Transverse colon (tissue), 4 donors: ENCODE data around the gene LDLRAD4. TPM values are rescaled to one million over a fixed set of nuclear protein-coding genes. Genes with fewer than 3 reads are reported as not detected.

ENCODE experiments used
- DNase-seq: peaks from one replicate; pipeline ENCODE4 v3.0.0-alpha.2; 2019
- H3K27ac ChIP-seq, 4 donors: fragments of 200-600 bp; sonication (generic); 2 replicates each; pipeline ENCODE4 v1.5.1; 2016 to 2018; ENCODE audit warnings: inconsistent platforms in 4 of 4
- H3K27me3 ChIP-seq: fragments of 200-600 bp; sonication (generic); 2 replicates; pipeline ENCODE4 v1.5.1; 2017; ENCODE audit warnings: inconsistent platforms
- H3K36me3 ChIP-seq, 4 donors: fragments of 200-600 bp; sonication (generic); 2 replicates each; pipeline ENCODE4 v1.5.1; 2017 to 2019; ENCODE audit warnings: inconsistent platforms in 4 of 4
- H3K4me1 ChIP-seq, 4 donors: fragments of 200-600 bp; sonication (generic); 2 replicates each; pipeline ENCODE4 v1.5.1; 2017 to 2020; ENCODE audit warnings: inconsistent platforms in 4 of 4
- H3K4me3 ChIP-seq, 4 donors: fragments of 200-600 bp; sonication (generic); 1 replicate in 1 of 4; 2 replicates in 3 of 4; pipeline versions ENCODE4 v1.5.1 to v1.6.1; 2017 to 2019; ENCODE audit warnings: inconsistent platforms in 4 of 4
- H3K9me3 ChIP-seq, 2 donors: fragments of 200-600 bp; sonication (generic); 2 replicates each; pipeline ENCODE4 v1.5.1; 2017 to 2019; ENCODE audit warnings: inconsistent platforms in 2 of 2
- EP300 ChIP-seq: sonication (generic); formaldehyde crosslinking; IDR thresholded peaks from one replicate; pipeline ENCODE4 v1.6.1; 2017; ENCODE audit warnings: antibody characterized with exemption, low read depth
- POLR2A ChIP-seq: fragments of 450-650 bp; IDR thresholded peaks from one replicate; pipeline ENCODE4 v1.6.1; 2016; ENCODE audit warnings: antibody characterized with exemption, mild to moderate bottlenecking, moderate library complexity
- POLR2AphosphoS5 ChIP-seq, 3 donors: sonication (generic); formaldehyde crosslinking; IDR thresholded peaks; one replicate each; pipeline ENCODE4 v1.6.1; 2016; ENCODE audit warnings: antibody characterized with exemption in 3 of 3
- WGBS, 2 donors: methylation state at CpG; one replicate each; pipeline ENCODE4 v1.1.5; 2018; ENCODE audit warnings: low coverage in 1 of 2; 5-methylcytosine and 5-hydroxymethylcytosine counted together
- in situ Hi-C, 4 donors: fragments of 200-750 bp; cut with MboI; loops; one replicate each; pipeline versions ENCODE4 v1.15.0 to v1.15.1; 2017; ENCODE audit warnings: low sequenced_read_pairs in 3 of 4, low pct_ligation_motif_present in 1 of 4, low pct_unique_long_range_greater_than_20kb in 1 of 4
- intact Hi-C: fragments of 100-400 bp; cut with DNase I; formaldehyde crosslinking; loops from one replicate; pipeline ENCODE4 v1.15.1; 2023; ENCODE audit warnings: low total_unique reads
- total RNA-seq, 4 donors: library from RNA; depleted of rRNA; stranded (reverse); fragments of >200 nt; gene quantifications; one replicate each; pipeline ENCODE4 v1.1.0, GENCODE V29; 2016
- TF ChIP-seq, protein P1 (sequence below), 5 experiments: fragments of 200-600 bp in 3 of 5; fragments of 450-650 bp in 2 of 5; sonication (generic) in 3 of 5; IDR thresholded peaks; 1 replicate in 2 of 5; 2 replicates in 3 of 5; pipeline ENCODE4 v1.5.1; 2016 to 2017; ENCODE audit warnings: antibody characterized with exemption in 5 of 5, inconsistent platforms in 3 of 5, mild to moderate bottlenecking in 2 of 5, moderate library complexity in 1 of 5

LDLRAD4 gene
- total RNA-seq, 4 donors from 2014 or later: 34.8 to 277 (median 60.6) TPM

DNA sequence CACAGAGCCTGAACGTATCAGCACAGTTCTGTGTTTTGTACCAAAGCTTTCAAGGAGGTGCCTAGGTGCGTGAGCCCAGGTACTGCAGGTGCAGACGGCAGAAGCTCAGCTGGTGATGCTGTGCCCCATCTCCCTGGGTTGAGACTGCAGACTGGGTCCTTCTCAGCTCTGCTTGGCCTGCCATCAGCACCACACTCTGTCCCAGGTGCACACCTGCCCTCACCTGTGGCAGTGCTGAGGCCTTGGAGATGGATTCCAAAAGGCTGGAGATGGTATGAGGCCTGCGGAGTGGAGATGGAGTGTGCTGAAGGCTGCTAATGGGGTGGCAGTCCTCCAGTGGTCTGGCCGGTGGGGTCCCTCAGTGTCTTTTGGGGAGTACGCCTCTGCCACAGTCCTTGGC lies 9.3 kb downstream of the LDLRAD4 start:
- DNase-seq: no peak
- in situ Hi-C loops (loop anchor here in 2 of 4 donors (25.0 kb wide), 3 partner anchors 91 to 159 kb away; no protein-coding TSS in a partner anchor), intact Hi-C loops (no loop called here)
- Histone ChIP-seq H3K27ac (no peak overlapping the region), H3K4me3 (no peak overlapping the region), H3K27me3 (no peaks in the 10 kb centered on the region), H3K36me3 (no peaks in the 10 kb centered on the region), H3K4me1 (peaks cover 13 to 23% (median 13%) of the 10 kb centered on the region in 4 donors), H3K9me3 (no peaks in the 10 kb centered on the region)
- TF ChIP-seq EP300 (no peak), POLR2A (no peak), POLR2AphosphoS5 (IDR thresholded peaks at IDR 0.05) (no peak)
- TF ChIP-seq, protein P1, sequence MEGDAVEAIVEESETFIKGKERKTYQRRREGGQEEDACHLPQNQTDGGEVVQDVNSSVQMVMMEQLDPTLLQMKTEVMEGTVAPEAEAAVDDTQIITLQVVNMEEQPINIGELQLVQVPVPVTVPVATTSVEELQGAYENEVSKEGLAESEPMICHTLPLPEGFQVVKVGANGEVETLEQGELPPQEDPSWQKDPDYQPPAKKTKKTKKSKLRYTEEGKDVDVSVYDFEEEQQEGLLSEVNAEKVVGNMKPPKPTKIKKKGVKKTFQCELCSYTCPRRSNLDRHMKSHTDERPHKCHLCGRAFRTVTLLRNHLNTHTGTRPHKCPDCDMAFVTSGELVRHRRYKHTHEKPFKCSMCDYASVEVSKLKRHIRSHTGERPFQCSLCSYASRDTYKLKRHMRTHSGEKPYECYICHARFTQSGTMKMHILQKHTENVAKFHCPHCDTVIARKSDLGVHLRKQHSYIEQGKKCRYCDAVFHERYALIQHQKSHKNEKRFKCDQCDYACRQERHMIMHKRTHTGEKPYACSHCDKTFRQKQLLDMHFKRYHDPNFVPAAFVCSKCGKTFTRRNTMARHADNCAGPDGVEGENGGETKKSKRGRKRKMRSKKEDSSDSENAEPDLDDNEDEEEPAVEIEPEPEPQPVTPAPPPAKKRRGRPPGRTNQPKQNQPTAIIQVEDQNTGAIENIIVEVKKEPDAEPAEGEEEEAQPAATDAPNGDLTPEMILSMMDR (IDR thresholded peaks at IDR 0.05): no peak
- WGBS, 2 donors: 90% methylated on average over 2 to 6 of the region's 6 CpGs

DNA sequence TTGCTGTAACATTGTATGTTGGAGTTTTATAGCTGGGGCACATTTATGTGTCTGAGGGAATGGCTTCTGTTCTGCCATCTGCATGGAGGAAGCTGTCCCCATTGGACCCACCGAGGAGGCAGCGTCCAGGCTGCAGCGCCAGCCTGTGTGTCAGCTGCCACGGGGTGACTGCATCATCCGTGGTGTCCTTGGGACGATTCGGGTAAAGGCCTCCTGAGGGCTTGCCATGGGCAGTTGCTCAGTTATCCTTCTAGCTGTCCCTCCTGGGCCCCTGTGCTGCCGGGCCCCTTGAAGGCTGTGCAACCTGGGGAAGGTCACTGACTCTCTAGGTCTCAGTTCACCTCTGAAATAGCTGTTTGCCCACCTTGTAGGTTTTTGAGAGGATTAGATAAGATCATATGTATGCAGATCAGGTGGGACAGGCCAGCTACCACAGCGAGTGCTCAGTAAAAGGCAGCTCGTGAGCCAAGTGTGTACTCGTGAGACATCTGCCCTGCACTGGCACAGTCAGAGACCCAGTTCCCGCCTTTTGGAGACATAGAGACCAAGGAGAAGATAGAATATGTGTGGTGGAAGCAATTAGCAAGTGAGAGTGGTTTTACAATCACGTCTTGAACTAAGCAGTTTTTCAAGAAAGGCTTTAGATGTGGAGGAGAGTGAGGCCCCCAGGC lies 10.6 kb downstream of the LDLRAD4 start:
- Histone ChIP-seq H3K9me3 (no peaks in the 10 kb centered on the region), H3K36me3 (no peaks in the 10 kb centered on the region), H3K27me3 (no peaks in the 10 kb centered on the region), H3K4me3 (no peak overlapping the region), H3K4me1 (peaks cover 1 to 11% (median 1%) of the 10 kb centered on the region in 4 donors), H3K27ac (no peak overlapping the region)
- 93 to 100% methylated on average over 1 to 13 of the region's 13 CpGs for WGBS, 2 donors
- in situ Hi-C loops (loop anchor here in 2 of 4 donors (25.0 kb wide), 3 partner anchors 92 to 158 kb away; no protein-coding TSS in a partner anchor), intact Hi-C loops (no loop called here)
- no peak for DNase-seq
- no peak for TF ChIP-seq EP300
- TF ChIP-seq POLR2AphosphoS5 (IDR thresholded peaks at IDR 0.05): no peak
- TF ChIP-seq, protein P1 (IDR thresholded peaks at IDR 0.05): no peak
- TF ChIP-seq POLR2A: no peak

DNA sequence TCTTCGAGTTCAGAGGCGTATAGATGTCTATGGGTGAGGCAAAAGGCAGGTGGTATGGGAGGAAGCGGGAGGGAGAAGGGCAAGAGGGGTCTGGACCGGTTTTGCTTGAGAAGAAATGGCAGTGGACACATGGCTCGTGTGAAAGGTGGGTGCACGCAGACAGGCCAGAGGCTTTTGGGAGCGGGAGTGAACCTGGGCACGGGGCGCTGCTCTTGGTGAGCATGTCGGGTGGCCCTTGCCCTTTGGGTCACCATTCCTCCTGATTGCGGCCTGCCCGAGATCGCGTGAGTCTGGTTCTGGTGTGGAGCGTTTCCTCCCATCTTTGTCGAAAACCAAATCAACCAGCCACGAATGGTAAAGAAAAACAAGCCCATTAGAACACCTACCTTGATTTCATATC lies 12.6 kb downstream of the LDLRAD4 start:
- Histone ChIP-seq H3K9me3 (no peaks in the 10 kb centered on the region), H3K36me3 (no peaks in the 10 kb centered on the region), H3K27me3 (no peaks in the 10 kb centered on the region), H3K4me3 (no peak overlapping the region), H3K4me1 (peaks cover 0 to 15% (median 4%) of the 10 kb centered on the region in 4 donors), H3K27ac (no peak overlapping the region)
- WGBS, 2 donors: 95 to 97% methylated on average over 4 to 17 of the region's 17 CpGs
- intact Hi-C loops: no loop called here
- no peak for DNase-seq
- in situ Hi-C loops: loop anchor here in 2 of 4 donors (25.0 kb wide), 3 partner anchors 94 to 156 kb away; no protein-coding TSS in a partner anchor
- no peak for TF ChIP-seq EP300

DNA sequence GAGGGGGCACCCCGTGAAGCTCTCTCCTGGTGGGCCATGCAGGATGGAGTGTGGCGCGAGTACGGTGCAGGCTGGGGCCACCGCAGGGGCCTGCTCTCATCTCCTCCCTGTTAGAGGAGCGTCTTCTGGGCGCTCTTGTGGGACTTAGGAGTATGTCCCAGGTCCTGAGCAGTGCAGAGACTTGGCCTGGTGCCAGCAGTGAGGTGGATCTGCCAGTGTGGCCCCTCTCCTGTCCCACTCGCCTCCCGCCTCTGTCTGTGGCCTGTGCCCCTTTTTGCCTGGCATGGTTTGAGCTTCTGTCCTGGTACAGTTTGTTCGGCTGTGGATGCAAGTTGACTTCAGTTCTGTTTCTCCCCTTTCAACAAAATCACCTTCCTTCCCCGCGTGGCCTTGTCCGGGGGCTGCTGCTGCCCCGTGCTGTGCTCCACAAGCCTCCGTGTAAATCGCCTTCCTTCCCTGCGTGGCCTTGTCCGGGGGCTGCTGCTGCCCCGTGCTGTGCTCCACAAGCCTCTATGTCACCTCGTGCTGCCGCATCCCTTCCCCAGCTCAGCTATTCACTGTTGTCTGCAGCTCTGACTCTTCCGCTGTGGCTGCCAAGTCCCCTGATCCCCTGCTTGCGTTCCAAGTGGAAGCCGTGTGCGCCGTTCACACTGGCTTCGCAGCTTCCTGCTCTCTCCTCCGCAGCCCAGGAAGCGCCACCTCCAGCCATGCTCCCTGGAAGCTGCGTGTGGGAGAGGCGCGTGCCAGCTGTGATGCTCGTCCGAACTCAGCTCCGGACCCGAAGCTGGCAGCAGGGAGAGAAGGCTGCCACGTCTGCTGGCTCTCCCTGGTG lies 13.7 kb downstream of the LDLRAD4 start:
- no peak overlapping the region for H3K4me3 ChIP-seq
- 81 to 86% methylated on average over 5 to 37 of the region's 37 CpGs for WGBS, 2 donors
- intact Hi-C loops: no loop called here
- TF ChIP-seq POLR2A (no peak), EP300 (no peak), POLR2AphosphoS5 (IDR thresholded peaks at IDR 0.05) (no peak)
- TF ChIP-seq, protein P1 (IDR thresholded peaks at IDR 0.05): no peak
- H3K4me1 ChIP-seq: peaks cover 0 to 21% (median 4%) of the 10 kb centered on the region in 4 donors
- in situ Hi-C loops: loop anchor here in 2 of 4 donors (25.0 kb wide), 3 partner anchors 95 to 155 kb away; no protein-coding TSS in a partner anchor
- no peaks in the 10 kb centered on the region for H3K9me3 ChIP-seq
- no peaks in the 10 kb centered on the region for H3K27me3 ChIP-seq
- no peak for DNase-seq
- H3K27ac ChIP-seq: no peak overlapping the region
- H3K36me3 ChIP-seq: no peaks in the 10 kb centered on the region
